Measurements from ENCODE around the gene ABCA5.

- TF ChIP-seq RBBP5 (IDR thresholded peaks at IDR 0.05; ENCODE audit: borderline replicate concordance, insufficient read depth, low read length, poor library complexity, severe bottlenecking) (no peak), EZH2 (IDR thresholded peaks at IDR 0.05; ENCODE audit: borderline replicate concordance, low read depth, low read length) (no peak), CTCF (IDR thresholded peaks at IDR 0.05 in 2 of 3, conservative IDR thresholded peaks at IDR 0.05 in 1 of 3; ENCODE audit: insufficient read depth in 2 of 3, low read depth in 1 of 3, low read length in 3 of 3) (no peak), MLLT1 (IDR thresholded peaks at IDR 0.05) (no peak), FOS (IDR thresholded peaks at IDR 0.05; ENCODE audit: extremely low read depth, insufficient read length) (no peak), ZNF165 (CRISPR knock-in tag; IDR thresholded peaks at IDR 0.05; ENCODE audit: borderline replicate concordance) (no peak), ZNF280A (IDR thresholded peaks at IDR 0.05; ENCODE audit: low read depth, partially characterized antibody) (no peak), ZNF253 (CRISPR knock-in tag; conservative IDR thresholded peaks at IDR 0.05) (no peak)
Measured at GRCh38 chr17:69326377-69327059, 415 bp downstream of the ABCA5 start.
